ENCODE measurements around the gene TAS2R46. TPM values are rescaled to one million over a fixed set of nuclear protein-coding genes. Genes with fewer than 3 reads are reported as not detected.

The TAS2R46 gene
- total and polyA plus RNA-seq, 2 experiments from 2014 or later = 0.45 to 5.0 TPM

- TF ChIP-seq CTCF (conservative IDR thresholded peaks at IDR 0.05; ENCODE audit: low read depth in 2 of 2) (no peak), REST (IDR thresholded peaks at IDR 0.05; ENCODE audit: unreplicated experiment) (no peak), ETS1 (IDR thresholded peaks at IDR 0.05) (no peak), NANOG (IDR thresholded peaks at IDR 0.05; ENCODE audit: borderline replicate concordance) (no peak), JUNB (IDR thresholded peaks at IDR 0.05; ENCODE audit: unreplicated experiment) (no peak)
These were observed 46.2 kb downstream of the TAS2R46 start (continued) for GRCh38 chr12:11015775-11016430.

- H3K9me3 Mint-ChIP-seq = no peaks in the 10 kb centered on the region
- ATAC-seq = no peak
- no peak for TF ChIP-seq ZNF331 (CRISPR knock-in tag; IDR thresholded peaks at IDR 0.05; ENCODE audit: low read depth)
- no peak for TF ChIP-seq ZNF114 (CRISPR knock-in tag; IDR thresholded peaks at IDR 0.05)
- TF ChIP-seq REST (IDR thresholded peaks at IDR 0.05; ENCODE audit: unreplicated experiment) = no peak
- TF ChIP-seq ZNF462 (CRISPR knock-in tag; IDR thresholded peaks at IDR 0.05) = no peak
These were observed 47.9 kb downstream of the TAS2R46 start for GRCh38 chr12:11014234-11014633.

More at GRCh38 chr12:11014234-11014633, 47.9 kb downstream of the TAS2R46 start:
- Histone ChIP-seq H3K4me1 (ENCODE audit: insufficient read depth) (no peaks in the 10 kb centered on the region), H3K27ac (ENCODE audit: low read depth) (no peak overlapping the region), H3K27me3 (ENCODE audit: insufficient read depth) (no peaks in the 10 kb centered on the region), H3K9me2 (ENCODE audit: insufficient read depth) (no peaks in the 10 kb centered on the region), H3K79me2 (replicated peaks; ENCODE audit: insufficient read depth) (no peaks in the 10 kb centered on the region), H3K36me3 (ENCODE audit: insufficient read depth) (no peaks in the 10 kb centered on the region), H2AFZ (no peak overlapping the region), H4K20me1 (replicated peaks; ENCODE audit: insufficient read depth) (no peaks in the 10 kb centered on the region), H3K4me3 (no peak overlapping the region), H3F3A (replicated peaks; ENCODE audit: low read depth) (no peaks in the 10 kb centered on the region), H3K4me2 (no peak overlapping the region)
- H3K4me3 Mint-ChIP-seq = no peak overlapping the region
- H3K4me1 Mint-ChIP-seq = peaks cover 3% of the 10 kb centered on the region; the same call in 2 of the 3 replicates
- H3K27me3 Mint-ChIP-seq (ENCODE audit: insufficient read depth, low read depth, poor library complexity) = no peaks in the 10 kb centered on the region
- DNase-seq (ENCODE audit: low spot score) = no peak
- no peak overlapping the region for H3K27ac Mint-ChIP-seq
- no peaks in the 10 kb centered on the region for H3K36me3 Mint-ChIP-seq (ENCODE audit: low read depth)
